PC-9 (cell line): Measurements from ENCODE around the gene CACNA1B. TPM values are rescaled to one million over a fixed set of nuclear protein-coding genes. Genes with fewer than 3 reads are reported as not detected.

Source experiments
- BruUV-seq: library from RNA; stranded (reverse); fragments of 400-500 nt; replicated peaks from 2 replicates; lab custom pipeline; 2021; lab: Mats Ljungman, UMichigan
- CTCF ChIA-PET: fragments of 300-600 bp; sonication (Branson Sonifier 250); formaldehyde crosslinking; loops from one replicate; lab custom pipeline; 2022; ENCODE audit warnings: antibody characterized with exemption; lab: Charles Lee
- POLR2A ChIA-PET: fragments of 300-600 bp; sonication (Branson Sonifier 250); formaldehyde crosslinking; loops from one replicate; lab custom pipeline; 2022; ENCODE audit warnings: antibody characterized with exemption; ENCODE audit not compliant: unreplicated experiment; lab: Charles Lee
- DNase-seq, 2 experiments: peaks; one replicate each; pipeline versions ENCODE4 v3.0.0 to v3.0.0-alpha.2; 2015 to 2022; ENCODE audit warnings: mixed read lengths in 1 of 2
- H2AFZ ChIP-seq: fragments of 200-600 bp; sonication (generic); 2 replicates; pipeline ENCODE4 v1.8.1; 2017; ENCODE audit warnings: antibody characterized with exemption
- H3F3A ChIP-seq: fragments of 200-600 bp; sonication (generic); 2 replicates; pipeline ENCODE4 v1.8.1; 2017; ENCODE audit warnings: antibody characterized with exemption, mild to moderate bottlenecking, low read depth; ENCODE audit not compliant: insufficient read depth
- H3K27ac ChIP-seq: fragments of 200-600 bp; sonication (generic); 2 replicates; pipeline ENCODE4 v1.6.1; 2016; ENCODE audit warnings: mixed run types
- H3K27me3 ChIP-seq: fragments of 200-600 bp; sonication (generic); 2 replicates; pipeline ENCODE4 v1.6.1; 2016; ENCODE audit warnings: low read depth, mixed run types; ENCODE audit not compliant: insufficient read depth
- H3K36me3 ChIP-seq: fragments of 200-600 bp; sonication (generic); 2 replicates; pipeline ENCODE4 v1.6.1; 2016; ENCODE audit warnings: low read depth, mixed run types
- H3K4me1 ChIP-seq: fragments of 200-600 bp; sonication (generic); replicated peaks from 2 replicates; pipeline ENCODE4 v1.6.1; 2016; ENCODE audit warnings: mixed run types; ENCODE audit not compliant: insufficient read depth
- H3K4me2 ChIP-seq: fragments of 200-600 bp; sonication (generic); 2 replicates; pipeline ENCODE4 v1.6.1; 2017; ENCODE audit warnings: mixed run types
- H3K4me3 ChIP-seq: fragments of 200-600 bp; sonication (generic); 2 replicates; pipeline ENCODE4 v1.6.1; 2016; ENCODE audit warnings: mixed run types
- H3K79me2 ChIP-seq: fragments of 200-600 bp; sonication (generic); 2 replicates; pipeline ENCODE4 v1.6.1; 2017; ENCODE audit warnings: low read depth, mixed run types
- H3K9me2 ChIP-seq: fragments of 200-600 bp; sonication (generic); 2 replicates; pipeline ENCODE4 v1.8.1; 2017; ENCODE audit warnings: mild to moderate bottlenecking; ENCODE audit not compliant: insufficient read depth
- H3K9me3 ChIP-seq: fragments of 200-600 bp; sonication (generic); 2 replicates; pipeline ENCODE4 v1.8.1; 2016; ENCODE audit warnings: low read depth; ENCODE audit not compliant: insufficient read depth
- H4K20me1 ChIP-seq: fragments of 200-600 bp; sonication (generic); 2 replicates; pipeline ENCODE4 v1.8.1; 2017; ENCODE audit not compliant: insufficient read depth
- EZH2 ChIP-seq: fragments of 200-600 bp; sonication (generic); IDR thresholded peaks from 2 replicates; pipeline ENCODE4 v1.8.0; 2017; ENCODE audit warnings: antibody characterized with exemption, low read depth
- intact Hi-C: fragments of 100-400 bp; cut with micrococcal nuclease; formaldehyde crosslinking; loops from one replicate; pipeline ENCODE4 v1.10.0; 2022; ENCODE audit not compliant: unreplicated experiment
- total RNA-seq: library from RNA; stranded (reverse); gene quantifications from 2 replicates; pipeline ENCODE4 v1.2.3, GENCODE V29; 2021
- TF ChIP-seq, protein P1 (sequence below): fragments of 200-600 bp; sonication (generic); conservative IDR thresholded peaks from 2 replicates; pipeline ENCODE4 v1.6.1; 2017; ENCODE audit warnings: mixed run types, antibody characterized with exemption, mild to moderate bottlenecking, moderate library complexity

Gene CACNA1B
- total RNA-seq, 1 experiment from 2014 or later = not detected

DNA sequence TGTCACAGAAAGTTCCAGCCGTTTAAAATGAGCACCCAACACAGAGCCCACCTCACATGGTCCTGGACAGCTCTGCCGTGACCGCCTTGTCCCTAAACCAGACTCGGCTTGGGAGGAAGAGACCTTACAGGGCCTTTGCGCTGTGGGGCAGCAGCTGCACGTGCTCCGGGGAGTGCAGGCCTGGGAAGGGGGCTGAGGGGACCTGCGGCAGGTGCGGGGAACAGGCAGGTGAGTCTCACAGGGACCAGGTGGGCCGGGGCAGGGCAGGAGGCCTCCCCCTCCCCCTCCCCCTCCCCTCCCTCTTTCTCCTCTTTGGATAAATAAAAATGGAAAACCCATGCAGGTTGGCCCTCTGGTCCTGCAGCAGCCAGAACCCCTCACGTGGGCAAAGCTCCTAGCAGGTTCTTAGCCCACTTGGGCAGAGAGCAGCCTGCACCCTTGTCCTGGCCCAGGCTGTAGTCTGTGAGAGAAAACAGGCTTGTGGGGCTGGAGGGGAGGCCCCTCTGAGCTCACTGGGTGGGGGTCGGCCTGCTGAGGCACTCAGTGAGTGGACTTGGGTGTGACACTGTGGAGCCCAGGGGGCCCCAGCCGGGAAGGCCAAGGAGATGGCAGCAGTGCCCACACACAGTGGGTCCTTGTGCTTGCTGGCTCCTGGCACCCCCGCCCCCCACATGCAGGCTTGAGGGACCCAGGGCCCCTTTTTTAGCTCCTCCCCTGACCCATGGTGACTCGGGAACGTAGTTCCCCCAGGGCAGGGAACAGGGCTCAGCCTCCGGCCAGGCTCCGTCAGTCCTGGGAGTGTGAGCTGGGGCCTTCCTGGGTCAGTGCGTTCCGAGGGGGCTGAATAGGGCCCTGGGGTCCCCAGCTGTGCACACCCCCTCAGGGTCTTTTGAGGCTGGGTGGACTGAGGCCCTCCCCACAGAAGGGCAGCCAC lies 40.0 kb upstream of the CACNA1B start:
- no peak for DNase-seq
- POLR2A ChIA-PET = no interaction called here
- Histone ChIP-seq H3K4me3 (no peak overlapping the region), H3K36me3 (no peaks in the 10 kb centered on the region), H3K79me2 (no peaks in the 10 kb centered on the region), H2AFZ (no peak overlapping the region), H4K20me1 (no peaks in the 10 kb centered on the region), H3K9me2 (no peaks in the 10 kb centered on the region), H3K27me3 (no peaks in the 10 kb centered on the region), H3K4me1 (no peaks in the 10 kb centered on the region), H3K9me3 (no peaks in the 10 kb centered on the region), H3F3A (no peaks in the 10 kb centered on the region), H3K4me2 (no peak overlapping the region), H3K27ac (no peak overlapping the region)
- CTCF ChIA-PET = no interaction called here
- intact Hi-C loops = no loop called here
- no TSS peak for BruUV-seq
- TF ChIP-seq, protein P1, sequence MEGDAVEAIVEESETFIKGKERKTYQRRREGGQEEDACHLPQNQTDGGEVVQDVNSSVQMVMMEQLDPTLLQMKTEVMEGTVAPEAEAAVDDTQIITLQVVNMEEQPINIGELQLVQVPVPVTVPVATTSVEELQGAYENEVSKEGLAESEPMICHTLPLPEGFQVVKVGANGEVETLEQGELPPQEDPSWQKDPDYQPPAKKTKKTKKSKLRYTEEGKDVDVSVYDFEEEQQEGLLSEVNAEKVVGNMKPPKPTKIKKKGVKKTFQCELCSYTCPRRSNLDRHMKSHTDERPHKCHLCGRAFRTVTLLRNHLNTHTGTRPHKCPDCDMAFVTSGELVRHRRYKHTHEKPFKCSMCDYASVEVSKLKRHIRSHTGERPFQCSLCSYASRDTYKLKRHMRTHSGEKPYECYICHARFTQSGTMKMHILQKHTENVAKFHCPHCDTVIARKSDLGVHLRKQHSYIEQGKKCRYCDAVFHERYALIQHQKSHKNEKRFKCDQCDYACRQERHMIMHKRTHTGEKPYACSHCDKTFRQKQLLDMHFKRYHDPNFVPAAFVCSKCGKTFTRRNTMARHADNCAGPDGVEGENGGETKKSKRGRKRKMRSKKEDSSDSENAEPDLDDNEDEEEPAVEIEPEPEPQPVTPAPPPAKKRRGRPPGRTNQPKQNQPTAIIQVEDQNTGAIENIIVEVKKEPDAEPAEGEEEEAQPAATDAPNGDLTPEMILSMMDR = no peak

DNA sequence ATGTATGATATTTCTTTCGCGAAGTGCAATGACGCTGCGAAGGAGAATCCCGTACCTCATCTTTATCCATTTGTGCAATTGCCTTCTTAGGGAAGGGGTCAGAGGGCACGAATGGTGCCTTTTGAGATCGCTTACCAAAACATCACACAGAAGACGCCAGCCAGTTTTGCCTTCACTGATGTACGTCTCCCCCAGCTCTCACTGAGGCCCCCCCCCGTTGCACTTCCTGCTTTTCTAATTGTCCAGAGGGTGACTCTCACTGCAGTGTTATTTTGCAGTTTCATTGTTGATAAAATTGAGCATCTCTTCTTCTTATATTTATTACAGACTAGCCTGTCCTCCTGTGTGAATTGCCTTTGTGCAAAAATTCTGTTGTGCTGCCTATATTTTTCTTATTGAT lies 39.0 kb upstream of the CACNA1B start:
- DNase-seq = no peak
- Histone ChIP-seq H3K27ac (no peak overlapping the region), H2AFZ (no peak overlapping the region), H3K4me3 (no peak overlapping the region), H4K20me1 (no peaks in the 10 kb centered on the region), H3K9me3 (no peaks in the 10 kb centered on the region), H3F3A (no peaks in the 10 kb centered on the region), H3K27me3 (no peaks in the 10 kb centered on the region), H3K79me2 (no peaks in the 10 kb centered on the region), H3K9me2 (no peaks in the 10 kb centered on the region), H3K4me2 (no peak overlapping the region), H3K36me3 (no peaks in the 10 kb centered on the region), H3K4me1 (no peaks in the 10 kb centered on the region)
- ChIA-PET POLR2A (no interaction called here), CTCF (no interaction called here)
- no peak for TF ChIP-seq EZH2
- TF ChIP-seq, protein P1 = no peak
- intact Hi-C loops = no loop called here
- no TSS peak for BruUV-seq

DNA sequence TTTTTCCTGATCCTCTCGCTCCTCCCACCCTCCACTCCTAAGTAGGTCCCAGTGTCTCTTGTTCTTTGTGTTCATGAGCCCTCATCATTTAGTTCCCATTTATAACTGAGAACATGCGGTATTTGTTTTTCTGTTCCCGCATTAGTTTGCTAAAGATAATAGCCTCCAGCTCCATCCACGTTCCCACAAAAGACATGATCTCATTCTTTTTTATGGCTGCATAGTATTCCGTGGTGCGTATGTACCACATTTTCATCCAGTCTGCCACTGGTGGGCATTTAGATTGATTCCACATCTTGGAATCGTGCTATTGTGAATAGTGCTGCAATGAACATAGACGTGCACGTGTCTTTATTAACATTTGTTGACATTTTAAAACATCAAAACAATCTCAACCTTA lies 34.2 kb upstream of the CACNA1B start:
- no peaks in the 10 kb centered on the region for H3K9me2 ChIP-seq
- no peak for TF ChIP-seq EZH2
- TF ChIP-seq, protein P1 = no peak
- no TSS peak for BruUV-seq

More for the DNA sequence above, 34.2 kb upstream of the CACNA1B start:
- intact Hi-C loops = no loop called here
- Histone ChIP-seq H3K4me2 (no peak overlapping the region), H3K9me3 (no peaks in the 10 kb centered on the region), H4K20me1 (no peaks in the 10 kb centered on the region), H3F3A (no peaks in the 10 kb centered on the region), H3K36me3 (no peaks in the 10 kb centered on the region), H3K27me3 (0 out of 2 replicates have a peak, but pooled peaks cover 3% of the 10 kb centered on the region), H3K27ac (no peak overlapping the region), H3K4me3 (no peak overlapping the region), H3K79me2 (no peaks in the 10 kb centered on the region), H2AFZ (no peak overlapping the region), H3K4me1 (no peaks in the 10 kb centered on the region)
- ChIA-PET POLR2A (no interaction called here), CTCF (no interaction called here)
- no peak for DNase-seq
